ENCODE data around the gene RPP40. TPM values are rescaled to one million over a fixed set of nuclear protein-coding genes. Genes with fewer than 3 reads are reported as not detected.
A peak's percentile ranks its signal among the peaks of the same experiment; 100 is the strongest.

Gene RPP40
- total and polyA plus RNA-seq, 2 of the 13 experiments (the other 11 are each of a cell fraction or from before 2014, with no cell fraction given) = 18.0 to 41.2 TPM

- no peaks in the 10 kb centered on the region for H4K20me1 ChIP-seq (ENCODE audit: insufficient read depth, low read length)
- no TSS peak for BruUV-seq (replicated peaks)
- no peak for FAIRE-seq
- no peak overlapping the region for H3K4me3 ChIP-seq (replicated peaks in 1 of 3; ENCODE audit: insufficient read depth in 1 of 3, low read depth in 2 of 3, low read length in 3 of 3)
- intact Hi-C loops (cut with micrococcal nuclease; ENCODE audit: unreplicated experiment) (no loop called here), in situ Hi-C loops (cut with HindIII; ENCODE audit: extremely low pct_ligation_motif_present, low pct_unique_long_range_greater_than_20kb) (no loop called here)
- no peak for DNase-seq (ENCODE audit: low spot score)
- no peak overlapping the region for H2AFZ ChIP-seq (ENCODE audit: low read length)
- peaks cover 2% of the 10 kb centered on the region for H3K9me3 ChIP-seq (ENCODE audit: low read length)
- peaks cover 8 to 57% of the 10 kb centered on the region in 2 experiments; a peak in 4 of 5 replicates for H3K27me3 ChIP-seq (ENCODE audit: control insufficient read depth in 1 of 2, insufficient read depth in 2 of 2, low read length in 2 of 2)
- no peak overlapping the region for H3K9ac ChIP-seq (ENCODE audit: insufficient read depth, low read depth, low read length)
- 44% methylated on average over 14 of the region's 14 CpGs for WGBS (ENCODE audit: low lambda C conversion rate)
- H3K4me2 ChIP-seq (ENCODE audit: low read depth, low read length) = no peak overlapping the region
- H3K27ac ChIP-seq (ENCODE audit: extremely low read length, insufficient read depth, low read length) = no peak overlapping the region
- no peaks in the 10 kb centered on the region for H3K36me3 ChIP-seq (replicated peaks in 1 of 2; ENCODE audit: control insufficient read depth in 1 of 2, insufficient read depth in 2 of 2, low read length in 2 of 2)
- CTCF ChIA-PET (ENCODE audit: low intra/inter-chr PET ratio, low total read pairs) = no interaction called here
- ATAC-seq = peak; percentile 50
- no peaks in the 10 kb centered on the region for H3K79me2 ChIP-seq (ENCODE audit: insufficient read depth, low read length)
- H3K4me1 ChIP-seq (ENCODE audit: insufficient read depth, low read length) = peaks cover 5% of the 10 kb centered on the region; the same call in 1 of the 2 replicates
- POLR2A ChIA-PET = no interaction called here
- TF ChIP-seq MED1 (CRISPR knock-in tag; IDR thresholded peaks at IDR 0.05) (no peak), TRAFD1 (CRISPR knock-in tag; IDR thresholded peaks at IDR 0.05; ENCODE audit: borderline replicate concordance) (no peak), ARID5B (CRISPR knock-in tag; IDR thresholded peaks at IDR 0.05) (no peak), GABPB1 (CRISPR knock-in tag; IDR thresholded peaks at IDR 0.05) (no peak), JDP2 (CRISPR knock-in tag; IDR thresholded peaks at IDR 0.05; ENCODE audit: borderline replicate concordance) (no peak), NRL (CRISPR knock-in tag; IDR thresholded peaks at IDR 0.05; ENCODE audit: borderline replicate concordance) (no peak), ZNF512B (CRISPR knock-in tag; IDR thresholded peaks at IDR 0.05; ENCODE audit: borderline replicate concordance) (no peak), ZNF281 (CRISPR knock-in tag; IDR thresholded peaks at IDR 0.05; ENCODE audit: borderline replicate concordance) (no peak), RARG (CRISPR knock-in tag; IDR thresholded peaks at IDR 0.05; ENCODE audit: low read depth) (no peak), ZNF12 (CRISPR knock-in tag; IDR thresholded peaks at IDR 0.05) (no peak), GTF2F1 (IDR thresholded peaks at IDR 0.05; ENCODE audit: low read length) (no peak)
These were observed 29.7 kb downstream of the RPP40 start for GRCh38 chr6:4973982-4974745.
